Testis (tissue), 3 donors: ENCODE measurements around the gene TIGIT. TPM values are rescaled to one million over a fixed set of nuclear protein-coding genes. Genes with fewer than 3 reads are reported as not detected.

ENCODE experiments used
- DNase-seq: peaks from one replicate; pipeline ENCODE4 v3.0.0-alpha.2; 2019
- H3K27ac ChIP-seq, 2 donors: fragments of 200-600 bp; sonication (generic); one replicate each; pipeline ENCODE4 v1.5.1; 2019
- H3K27me3 ChIP-seq: fragments of 200-600 bp; sonication (generic); one replicate; pipeline ENCODE4 v1.5.1; 2019
- H3K36me3 ChIP-seq: fragments of 200-600 bp; sonication (generic); one replicate; pipeline ENCODE4 v1.5.1; 2017; ENCODE audit warnings: low read depth; ENCODE audit errors: missing control alignments
- H3K4me1 ChIP-seq: fragments of 200-600 bp; sonication (generic); one replicate; pipeline ENCODE4 v1.5.1; 2019
- H3K4me3 ChIP-seq, 2 donors: fragments of 200-600 bp; sonication (generic); one replicate each; pipeline ENCODE4 v1.5.1; 2017 to 2019
- H3K9me3 ChIP-seq: fragments of 200-600 bp; sonication (generic); one replicate; pipeline ENCODE4 v1.5.1; 2017
- POLR2A ChIP-seq: fragments of 450-650 bp; IDR thresholded peaks from one replicate; pipeline ENCODE4 v1.6.1; 2017; ENCODE audit warnings: antibody characterized with exemption, mild to moderate bottlenecking, moderate library complexity
- WGBS, 2 donors: methylation state at CpG; one replicate each; pipeline ENCODE4 v1.1.5; 2018; 5-methylcytosine and 5-hydroxymethylcytosine counted together
- intact Hi-C: fragments of 100-400 bp; cut with DNase I; formaldehyde crosslinking; loops from one replicate; pipeline ENCODE4 v1.15.1; 2023; ENCODE audit warnings: low total_unique reads
- polyA plus RNA-seq: library from polyadenylated mRNA; stranded (reverse); fragments of 350-450 nt; fragmentation: Illumina TruSeq; extraction: RNeasy Lipid Tissue Mini Kit (QIAGEN cat#74804); gene quantifications from one replicate; pipeline ENCODE4 v1.2.3, GENCODE V29; 2014; ENCODE audit warnings: low read depth, low replicate concordance; ENCODE audit not compliant: insufficient read depth
- total RNA-seq, 2 donors: library from RNA; depleted of rRNA; stranded (reverse); fragments of >200 nt; gene quantifications; one replicate each; pipeline ENCODE4 v1.2.3, GENCODE V29; 2016
- TF ChIP-seq, protein P1 (sequence below), 3 experiments: fragments of 450-650 bp in 2 of 3; fragments of 200-600 bp in 1 of 3; sonication (generic) in 1 of 3; IDR thresholded peaks; one replicate each; pipeline ENCODE4 v1.5.1; 2016 to 2019; ENCODE audit warnings: antibody characterized with exemption in 3 of 3, mild to moderate bottlenecking in 2 of 3, moderate library complexity in 1 of 3

Gene TIGIT
- total and polyA plus RNA-seq, 3 donors from 2014 or later: 0.50 to 1.4 (median 1.2) TPM

GRCh38 chr3:114338651-114339357, 45.0 kb downstream of the TIGIT start:
- no peak overlapping the region for H3K4me3 ChIP-seq
- no peak overlapping the region for H3K27ac ChIP-seq
- no peak for TF ChIP-seq POLR2A
- TF ChIP-seq, protein P1, sequence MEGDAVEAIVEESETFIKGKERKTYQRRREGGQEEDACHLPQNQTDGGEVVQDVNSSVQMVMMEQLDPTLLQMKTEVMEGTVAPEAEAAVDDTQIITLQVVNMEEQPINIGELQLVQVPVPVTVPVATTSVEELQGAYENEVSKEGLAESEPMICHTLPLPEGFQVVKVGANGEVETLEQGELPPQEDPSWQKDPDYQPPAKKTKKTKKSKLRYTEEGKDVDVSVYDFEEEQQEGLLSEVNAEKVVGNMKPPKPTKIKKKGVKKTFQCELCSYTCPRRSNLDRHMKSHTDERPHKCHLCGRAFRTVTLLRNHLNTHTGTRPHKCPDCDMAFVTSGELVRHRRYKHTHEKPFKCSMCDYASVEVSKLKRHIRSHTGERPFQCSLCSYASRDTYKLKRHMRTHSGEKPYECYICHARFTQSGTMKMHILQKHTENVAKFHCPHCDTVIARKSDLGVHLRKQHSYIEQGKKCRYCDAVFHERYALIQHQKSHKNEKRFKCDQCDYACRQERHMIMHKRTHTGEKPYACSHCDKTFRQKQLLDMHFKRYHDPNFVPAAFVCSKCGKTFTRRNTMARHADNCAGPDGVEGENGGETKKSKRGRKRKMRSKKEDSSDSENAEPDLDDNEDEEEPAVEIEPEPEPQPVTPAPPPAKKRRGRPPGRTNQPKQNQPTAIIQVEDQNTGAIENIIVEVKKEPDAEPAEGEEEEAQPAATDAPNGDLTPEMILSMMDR (IDR thresholded peaks at IDR 0.05): no peak
- H3K9me3 ChIP-seq: no peaks in the 10 kb centered on the region
- no peaks in the 10 kb centered on the region for H3K27me3 ChIP-seq
- DNase-seq: no peak
- intact Hi-C loops: no loop called here
- WGBS, 2 donors: 71 to 75% methylated on average over 16 to 19 of the region's 19 CpGs
- H3K36me3 ChIP-seq: no peaks in the 10 kb centered on the region
- H3K4me1 ChIP-seq: no peaks in the 10 kb centered on the region

DNA sequence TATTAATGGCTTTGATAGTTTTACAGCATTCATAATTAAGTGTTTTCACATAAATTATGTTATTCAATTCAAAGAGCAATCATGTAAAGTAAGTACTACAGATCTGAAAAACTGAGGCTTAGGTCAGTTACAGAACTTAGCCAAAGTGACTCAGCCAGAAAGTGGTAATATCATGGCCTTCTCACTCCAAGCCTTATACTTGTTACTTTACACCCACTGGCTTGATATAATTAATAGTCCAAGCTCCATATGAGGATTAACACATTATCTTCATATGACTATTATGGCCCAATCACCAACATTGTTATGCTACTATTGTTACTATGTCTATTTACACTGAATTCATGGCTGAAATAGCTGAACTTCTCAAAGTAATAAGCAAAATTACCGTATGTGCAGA, 50.7 kb downstream of the TIGIT start:
- no peaks in the 10 kb centered on the region for H3K4me1 ChIP-seq
- intact Hi-C loops: no loop called here

GRCh38 chr3:114350271-114350670, 56.4 kb downstream of the TIGIT start:
- no peaks in the 10 kb centered on the region for H3K27me3 ChIP-seq
- TF ChIP-seq POLR2A: no peak
- TF ChIP-seq, protein P1 (IDR thresholded peaks at IDR 0.05): no peak
- H3K27ac ChIP-seq: no peak overlapping the region
- no peaks in the 10 kb centered on the region for H3K36me3 ChIP-seq
- H3K9me3 ChIP-seq: no peaks in the 10 kb centered on the region
- H3K4me1 ChIP-seq: no peaks in the 10 kb centered on the region
- DNase-seq: no peak
- intact Hi-C loops: no loop called here
- WGBS, 2 donors: 79 to 80% methylated on average over 7 to 12 of the region's 12 CpGs
- no peak overlapping the region for H3K4me3 ChIP-seq

More for the DNA sequence above, 50.7 kb downstream of the TIGIT start:
- TF ChIP-seq POLR2A: no peak
- TF ChIP-seq, protein P1 (IDR thresholded peaks at IDR 0.05): no peak
- no peak overlapping the region for H3K27ac ChIP-seq
- 88 to 94% methylated on average over 1 of the region's 1 CpG for WGBS, 2 donors
- H3K4me3 ChIP-seq: no peak overlapping the region
- DNase-seq: no peak
- H3K27me3 ChIP-seq: no peaks in the 10 kb centered on the region
- H3K9me3 ChIP-seq: no peaks in the 10 kb centered on the region
- H3K36me3 ChIP-seq: no peaks in the 10 kb centered on the region

DNA sequence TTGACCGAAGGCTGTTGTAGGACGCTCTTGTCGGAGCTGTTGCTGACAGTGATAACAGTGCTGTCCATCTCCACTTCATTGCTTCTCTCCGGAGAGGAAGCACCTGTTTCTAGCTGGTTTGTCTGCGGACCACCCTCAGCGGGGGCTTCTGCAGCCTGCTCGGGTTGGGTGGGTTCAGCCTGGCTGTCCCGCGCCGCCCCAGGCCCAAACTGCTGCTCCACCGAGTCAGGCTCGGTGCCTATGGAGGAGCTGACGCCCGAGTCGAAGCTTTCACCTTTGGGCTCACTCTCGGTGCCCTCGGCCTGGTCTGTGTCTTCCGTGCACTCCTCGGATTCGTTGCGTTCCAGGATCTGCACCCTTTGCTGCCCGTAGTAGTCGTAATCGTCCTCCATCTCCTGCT, 56.9 kb downstream of the TIGIT start:
- Histone ChIP-seq H3K4me1 (no peaks in the 10 kb centered on the region), H3K9me3 (no peaks in the 10 kb centered on the region)
- intact Hi-C loops: no loop called here

More for the DNA sequence above, 56.9 kb downstream of the TIGIT start:
- DNase-seq: no peak
- 77 to 82% methylated on average over 16 to 24 of the region's 24 CpGs for WGBS, 2 donors
- Histone ChIP-seq H3K36me3 (no peaks in the 10 kb centered on the region), H3K4me3 (peak overlapping the region in 1 of 2 donors; percentile 18), H3K27ac (no peak overlapping the region), H3K27me3 (no peaks in the 10 kb centered on the region)
- no peak for TF ChIP-seq POLR2A
- TF ChIP-seq, protein P1 (IDR thresholded peaks at IDR 0.05): no peak
